ENCODE measurements around the gene CDH4. TPM values are rescaled to one million over a fixed set of nuclear protein-coding genes. Genes with fewer than 3 reads are reported as not detected.

Gene CDH4
- total and polyA plus RNA-seq, 2 donors (not counting 3 experiments of a cell fraction or from before 2014, with no cell fraction given), result 0.17 to 0.51 TPM

- H3K4me2 ChIP-seq (ENCODE audit: insufficient read depth, low read length), result no peak overlapping the region
- no TSS peak for BruUV-seq (replicated peaks)
- POLR2A ChIA-PET, result no interaction called here
Measured at GRCh38 chr20:61555566-61555965, 303.5 kb downstream of the CDH4 start.

More at GRCh38 chr20:61555566-61555965, 303.5 kb downstream of the CDH4 start:
- TF ChIP-seq MYC (IDR thresholded peaks at IDR 0.05; ENCODE audit: low read depth, low read length), result no peak
- no peak for TF ChIP-seq POLR2A (IDR thresholded peaks at IDR 0.05; ENCODE audit: low read depth, low read length)
- TF ChIP-seq POLR2AphosphoS5 (IDR thresholded peaks at IDR 0.05; ENCODE audit: insufficient read depth, low read depth, low read length), result no peak
- TF ChIP-seq JUN (IDR thresholded peaks at IDR 0.05; ENCODE audit: borderline replicate concordance, insufficient read depth, insufficient read length, low read depth), result no peak
- no peak for TF ChIP-seq CTCF (IDR thresholded peaks at IDR 0.05; ENCODE audit: extremely low read depth in 1 of 2, insufficient read depth in 1 of 2, low read depth in 1 of 2, low read length in 2 of 2)
- no peak for TF ChIP-seq GATA2 (IDR thresholded peaks at IDR 0.05; ENCODE audit: insufficient read depth, insufficient read length, low read depth, low read length)
- no peak for TF ChIP-seq MAX (IDR thresholded peaks at IDR 0.05; ENCODE audit: insufficient read depth, insufficient read length)
- Histone ChIP-seq H4K20me1 (replicated peaks; ENCODE audit: control insufficient read depth, extremely low read depth, insufficient read depth, low read length) (no peaks in the 10 kb centered on the region), H2AFZ (ENCODE audit: low read depth, low read length) (no peak overlapping the region), H3K36me3 (ENCODE audit: control insufficient read depth in 2 of 2, extremely low read depth in 1 of 2, insufficient read depth in 2 of 2, low read length in 2 of 2) (no peaks in the 10 kb centered on the region), H3K9me1 (replicated peaks; ENCODE audit: control insufficient read depth, extremely low read depth, insufficient read depth, low read length) (no peaks in the 10 kb centered on the region), H3K27ac (ENCODE audit: insufficient read depth, low read depth, low read length) (no peak overlapping the region), H3K4me1 (ENCODE audit: control insufficient read depth, extremely low read depth, insufficient read depth, low read length) (no peaks in the 10 kb centered on the region), H3K9ac (replicated peaks; ENCODE audit: extremely low read depth, insufficient read depth, low read length) (no peak overlapping the region), H3K4me3 (replicated peaks in 1 of 3; ENCODE audit: insufficient read depth in 1 of 3, low read depth in 1 of 3, low read length in 3 of 3) (no peak overlapping the region), H3K27me3 (ENCODE audit: control insufficient read depth in 2 of 2, insufficient read depth in 2 of 2, low read length in 2 of 2) (no peaks in the 10 kb centered on the region), H3K9me3 (replicated peaks; ENCODE audit: control insufficient read depth, insufficient read depth, low read length) (peaks cover 14% of the 10 kb centered on the region), H3K79me2 (ENCODE audit: control insufficient read depth, insufficient read depth, low read length) (no peaks in the 10 kb centered on the region)
- FAIRE-seq (no peak), DNase-seq (ENCODE audit: low read depth, low spot score) (no peak)
- CTCF ChIA-PET, result no interaction called here
- dilution Hi-C loops (cut with MboI; ENCODE audit: extremely low pct_ligation_motif_present, low sequenced_read_pairs) (no loop called here), intact Hi-C loops (cut with micrococcal nuclease) (no loop called here)

Measured in endothelial cell of umbilical vein (primary cell).